GM18502 (cell line): ENCODE measurements around the gene TPRG1L.

Experiments used
- ATAC-seq: cut with Tn5 transposase; IDR thresholded peaks from one replicate; pipeline ENCODE4 v1.9.1; 2021; ENCODE audit warnings: mild to moderate bottlenecking; ENCODE audit not compliant: unreplicated experiment, poor library complexity

The TPRG1L gene

GRCh38 chr1:3626025-3626424, 1.2 kb downstream of the TPRG1L start:
- ATAC-seq, result no peak

DNA sequence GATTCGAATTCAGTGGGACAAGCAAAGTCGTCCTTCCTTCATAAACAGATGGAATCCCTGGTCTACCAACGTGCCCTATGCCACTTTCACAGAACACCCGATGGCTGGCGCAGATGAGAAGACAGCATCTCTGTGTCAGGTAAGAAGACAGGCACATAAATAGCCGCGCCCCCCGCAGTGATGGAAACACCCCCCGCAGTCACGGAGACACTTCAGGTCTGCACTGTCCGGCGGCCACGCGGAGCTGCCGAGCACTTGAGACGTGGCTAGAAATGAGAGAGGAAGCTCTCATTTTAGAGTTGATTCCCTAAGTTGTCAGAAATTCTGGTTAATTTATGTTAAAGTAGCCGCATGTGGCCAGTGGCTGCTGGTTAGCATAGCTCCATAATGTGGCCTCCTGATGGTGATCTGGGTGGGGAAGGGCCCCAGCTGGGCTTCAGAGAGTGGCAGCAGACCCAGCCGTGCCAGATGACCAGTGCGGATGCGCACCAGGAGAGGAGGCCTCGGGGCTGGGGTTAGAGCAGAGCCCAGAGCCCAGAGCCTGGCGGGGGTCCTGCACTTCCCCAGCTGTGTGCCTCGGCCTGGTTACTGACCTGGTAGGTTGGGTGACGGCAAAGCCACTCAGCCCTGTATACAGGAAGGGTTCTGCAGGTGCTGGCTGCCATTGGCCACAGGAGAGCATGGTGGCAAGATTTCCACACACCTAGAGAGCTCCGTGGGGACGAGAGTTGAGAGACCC, 2.9 kb downstream of the TPRG1L start:
- ATAC-seq, result no peak

GRCh38 chr1:3628445-3628844, 3.6 kb downstream of the TPRG1L start:
- ATAC-seq, result no peak

DNA sequence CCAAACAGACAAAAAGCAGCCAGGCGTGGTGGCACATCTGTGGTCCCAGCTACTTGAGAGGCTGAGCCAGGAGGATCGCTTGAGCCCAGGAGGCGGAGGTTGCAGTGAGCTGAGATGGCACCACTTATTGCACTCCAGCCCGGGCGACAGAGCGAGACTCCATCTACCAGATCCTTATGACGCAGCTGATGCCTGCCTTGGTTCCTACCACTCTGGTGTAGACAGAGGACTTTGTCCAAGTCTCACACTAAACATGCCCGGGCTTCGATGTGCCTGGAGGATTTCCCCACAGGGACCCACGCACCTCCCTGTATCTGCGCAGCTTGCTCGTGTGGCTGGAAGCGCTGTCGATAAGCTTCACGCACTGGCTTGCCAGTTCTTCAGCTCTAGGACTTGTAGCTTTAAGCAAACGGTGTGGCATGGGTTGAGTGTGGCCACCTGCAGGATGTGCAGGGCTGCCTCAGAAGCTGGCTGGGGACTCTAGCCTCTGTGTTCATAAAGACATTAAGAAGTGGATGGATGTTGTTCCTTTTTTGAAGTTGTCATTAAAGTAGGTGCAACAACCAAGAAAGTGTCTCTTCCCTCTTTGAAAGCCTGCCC, 4.8 kb downstream of the TPRG1L start:
- no peak for ATAC-seq

DNA sequence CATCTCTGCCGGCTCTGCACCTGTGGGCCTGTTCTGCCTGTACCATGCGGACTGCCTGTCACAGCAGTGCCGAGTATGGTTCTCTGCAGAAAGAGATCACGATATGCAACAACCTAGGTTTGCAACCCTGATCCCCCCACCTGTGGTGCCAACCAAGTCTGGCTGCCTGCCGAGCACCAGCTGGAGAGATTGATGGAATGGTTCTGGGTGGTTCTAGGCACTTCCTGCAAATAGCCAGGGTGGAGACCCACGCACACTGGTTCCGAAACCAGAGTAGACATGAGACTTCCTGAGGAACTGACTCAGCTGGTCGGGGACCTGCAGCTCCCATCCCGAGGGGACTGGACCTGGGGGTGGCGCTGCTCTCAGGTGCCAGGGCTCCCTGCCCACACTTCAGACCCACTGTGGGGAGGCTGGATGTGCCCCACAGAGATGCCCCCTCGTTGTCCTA, 5.4 kb downstream of the TPRG1L start:
- ATAC-seq, result no peak

DNA sequence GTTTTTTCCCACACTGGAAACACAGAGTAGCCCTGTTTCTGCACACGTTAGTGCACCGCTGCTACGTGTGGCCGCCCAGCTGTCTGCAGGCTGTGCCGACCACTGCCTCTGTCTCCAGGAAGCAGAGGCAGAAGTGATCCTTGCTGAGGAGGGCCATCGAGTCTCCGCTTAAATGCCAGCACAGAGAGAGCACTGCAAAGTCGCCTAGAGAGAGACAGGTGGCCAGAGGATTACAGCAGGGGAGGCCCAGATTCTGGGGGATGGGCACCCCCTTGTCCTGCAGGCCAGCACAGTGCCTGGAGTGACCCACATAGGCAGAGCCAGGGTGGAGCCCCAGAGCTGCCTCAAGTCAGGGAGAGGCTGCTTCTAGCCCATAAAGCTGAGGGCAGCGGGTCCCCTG, 6.1 kb downstream of the TPRG1L start:
- no peak for ATAC-seq

- ATAC-seq, result no peak
Measured at GRCh38 chr1:3631320-3632260, 6.8 kb downstream of the TPRG1L start.

DNA sequence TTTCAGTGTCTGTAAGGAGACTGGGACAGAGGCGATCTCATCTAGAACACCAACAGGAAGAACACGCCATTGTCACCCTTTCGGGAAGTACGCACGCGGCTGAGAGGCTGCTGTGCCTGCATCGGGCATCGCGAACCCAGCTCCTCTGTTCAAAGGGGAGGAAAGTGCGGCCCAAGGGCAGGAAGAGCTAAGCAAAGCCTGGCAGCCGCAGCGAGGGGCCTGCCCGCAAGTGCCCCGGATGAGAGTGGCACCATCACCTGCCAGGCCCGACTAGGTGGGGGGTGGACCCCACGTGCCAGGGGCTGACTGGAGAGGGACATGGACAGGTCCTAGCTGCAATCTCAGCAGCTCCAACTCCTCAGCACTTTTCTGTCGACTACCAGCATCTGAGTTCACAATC, 7.5 kb downstream of the TPRG1L start:
- no peak for ATAC-seq

- ATAC-seq, result no peak
Measured at GRCh38 chr1:3632716-3633343, 8.0 kb downstream of the TPRG1L start.

DNA sequence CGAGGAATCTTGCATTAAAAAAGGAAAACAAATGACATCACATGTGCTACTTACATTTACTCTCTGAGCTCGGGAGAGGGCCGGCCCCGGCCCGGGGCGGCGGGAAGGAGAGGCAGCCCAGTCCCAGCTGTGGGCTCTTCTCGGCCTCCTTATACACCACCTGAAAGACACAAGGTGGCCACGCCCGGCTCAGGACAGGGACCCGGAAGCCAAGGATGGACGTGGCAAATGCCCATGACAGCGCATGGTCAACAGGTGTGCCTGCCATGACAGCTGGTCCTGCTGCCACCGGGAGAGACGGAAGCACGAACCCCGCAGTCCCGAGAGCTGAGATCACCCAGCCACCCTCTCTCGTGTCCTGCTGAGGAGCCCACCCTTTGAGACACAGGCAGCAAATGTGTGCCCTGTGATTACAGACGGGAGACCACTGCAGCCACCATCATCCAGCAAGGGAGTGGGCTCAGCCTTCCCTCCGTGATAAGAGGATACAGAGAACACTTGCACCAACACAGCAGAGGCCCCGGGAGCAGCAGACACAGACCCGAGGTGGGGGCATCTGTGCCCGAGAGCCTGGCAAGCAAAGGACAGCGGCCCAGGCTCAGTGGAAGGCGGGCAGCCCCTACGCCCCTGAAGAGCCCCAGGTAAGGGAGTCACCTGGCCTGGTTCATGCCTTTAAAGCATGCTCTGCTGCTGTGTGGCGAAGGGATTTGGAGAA, 8.7 kb downstream of the TPRG1L start:
- no peak for ATAC-seq

GRCh38 chr1:3634059-3634800, 9.4 kb downstream of the TPRG1L start:
- no peak for ATAC-seq

- ATAC-seq, result no peak
Measured at GRCh38 chr1:3636080-3636479, 11.3 kb downstream of the TPRG1L start.

- ATAC-seq, result no peak
Measured at GRCh38 chr1:3636531-3636930, 11.7 kb downstream of the TPRG1L start.

GRCh38 chr1:3638027-3638426, 13.2 kb downstream of the TPRG1L start:
- no peak for ATAC-seq

DNA sequence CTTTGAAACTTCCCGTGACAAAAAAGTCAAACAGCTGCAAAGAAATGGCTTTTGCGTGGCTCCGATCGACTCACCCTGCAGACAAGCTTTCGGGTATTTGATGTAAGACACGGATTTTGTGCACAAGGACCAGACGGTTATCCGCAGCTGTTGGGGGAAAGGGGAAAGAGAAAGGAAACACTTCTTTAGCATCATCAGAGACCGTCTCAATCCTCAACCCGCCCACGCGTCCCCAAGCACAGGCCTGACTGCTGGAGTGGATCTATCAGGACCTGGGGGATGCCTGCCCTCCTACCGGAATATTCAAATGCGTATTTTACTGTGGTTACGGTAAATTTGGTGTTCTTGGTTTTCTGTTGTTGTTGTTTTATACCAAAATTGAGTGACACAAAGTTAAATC, 13.9 kb downstream of the TPRG1L start:
- ATAC-seq, result no peak

DNA sequence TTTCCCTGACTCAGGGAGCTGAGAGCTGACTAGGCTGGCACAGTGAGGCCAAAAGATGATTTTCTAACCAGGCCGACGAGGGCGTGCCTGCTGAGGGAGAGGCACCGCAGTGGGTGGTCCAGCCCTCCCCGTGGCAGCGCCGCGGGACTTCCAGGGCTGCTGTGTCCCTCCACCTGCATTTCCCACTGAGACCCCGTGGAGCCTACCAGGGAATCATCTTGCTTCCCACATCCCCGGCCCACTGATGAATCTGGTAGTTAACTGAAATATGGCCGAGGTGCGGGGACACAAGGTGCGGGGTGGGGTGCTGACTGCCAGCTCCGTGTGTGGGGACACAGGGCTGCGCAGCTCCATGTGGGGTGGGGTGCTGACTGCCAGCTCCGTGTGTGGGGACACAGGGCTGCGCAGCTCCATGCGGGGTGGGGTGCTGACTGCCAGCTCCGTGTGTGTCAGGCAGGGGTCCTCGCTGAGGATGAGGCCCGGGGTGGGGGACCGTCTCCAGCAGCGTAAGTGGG, 14.6 kb downstream of the TPRG1L start:
- no peak for ATAC-seq

DNA sequence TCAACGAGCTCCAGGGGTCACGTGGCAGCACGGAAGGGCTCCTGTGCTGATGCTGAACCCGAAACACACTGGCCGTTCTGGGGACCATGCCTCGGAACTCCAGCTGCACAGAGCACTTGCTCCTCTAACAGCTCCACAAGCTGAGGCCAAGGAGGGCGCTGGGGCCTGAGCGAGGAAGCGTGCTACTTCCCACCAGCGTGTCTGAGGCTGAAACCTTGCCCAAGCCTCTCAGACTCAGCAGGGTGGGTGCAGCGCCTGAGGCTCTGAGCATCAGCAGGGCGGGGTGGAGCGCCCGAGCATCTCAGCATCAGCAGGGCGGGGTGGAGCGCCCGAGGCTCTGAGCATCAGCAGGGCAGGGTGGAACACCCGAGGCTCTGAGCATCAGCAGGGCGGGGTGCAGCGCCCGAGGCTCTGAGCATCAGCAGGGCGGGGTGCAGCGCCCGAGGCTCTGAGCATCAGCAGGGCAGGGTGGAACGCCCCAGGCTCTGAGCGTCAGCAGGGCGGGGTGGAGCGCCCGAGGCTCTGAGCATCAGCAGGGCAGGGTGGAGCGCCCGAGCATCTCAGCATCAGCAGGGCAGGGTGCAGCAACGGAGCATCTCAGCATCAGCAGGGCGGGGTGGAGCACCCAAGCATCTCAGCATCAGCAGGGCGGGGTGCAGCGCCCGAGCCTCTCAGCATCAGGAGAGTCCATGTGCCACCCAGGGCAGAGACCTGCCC, 15.5 kb downstream of the TPRG1L start:
- ATAC-seq, result no peak

GRCh38 chr1:3641046-3641760, 16.4 kb downstream of the TPRG1L start:
- no peak for ATAC-seq
